Body of pancreas (tissue), 4 donors: ENCODE data around the gene TSHZ3. TPM values are rescaled to one million over a fixed set of nuclear protein-coding genes. Genes with fewer than 3 reads are reported as not detected.

Experiments
- ATAC-seq: fragments of 150-250 bp; one replicate; pipeline ENCODE4 v1.9.1; 2016
- DNase-seq, 4 donors: peaks; one replicate each; pipeline ENCODE4 v3.0.0-alpha.2; 2019
- H3K27ac ChIP-seq, 4 donors: fragments of 200-600 bp; sonication (generic); 1 replicate in 3 of 4; 2 replicates in 1 of 4; pipeline versions ENCODE4 v1.5.1 to v1.6.1; 2016 to 2019; ENCODE audit warnings: mild to moderate bottlenecking in 1 of 4, mixed read lengths in 1 of 4, moderate library complexity in 1 of 4
- H3K27me3 ChIP-seq, 2 donors: fragments of 200-600 bp; sonication (generic); one replicate each; pipeline ENCODE4 v1.6.0; 2016; ENCODE audit warnings: mild to moderate bottlenecking in 1 of 2
- H3K36me3 ChIP-seq, 2 donors: fragments of 200-600 bp; sonication (generic); replicated peaks in 1 of 2; 2 replicates each; pipeline ENCODE4 v1.5.1; 2016; ENCODE audit warnings: low read depth in 2 of 2; ENCODE audit not compliant: insufficient read depth in 1 of 2
- H3K4me1 ChIP-seq: fragments of 200-600 bp; sonication (generic); one replicate; pipeline ENCODE4 v1.6.0; 2016
- H3K4me3 ChIP-seq, 2 donors: fragments of 200-600 bp; sonication (generic); 1 replicate in 1 of 2; 2 replicates in 1 of 2; pipeline ENCODE4 v1.5.1; 2016 to 2019
- H3K9me3 ChIP-seq, 3 donors: fragments of 200-600 bp; sonication (generic); 1 replicate in 2 of 3; 2 replicates in 1 of 3; pipeline ENCODE4 v1.5.1; 2016
- CTCF ChIP-seq, 7 experiments: fragments of 450-650 bp in 4 of 7; fragments of 200-600 bp in 3 of 7; sonication (generic) in 3 of 7; IDR thresholded peaks; one replicate each; pipeline ENCODE4 v1.5.1; 2016 to 2019; ENCODE audit warnings: antibody characterized with exemption in 7 of 7
- POLR2A ChIP-seq, 3 donors: fragments of 450-650 bp; IDR thresholded peaks; one replicate each; pipeline ENCODE4 v1.6.1; 2016; ENCODE audit warnings: antibody characterized with exemption in 3 of 3, mild to moderate bottlenecking in 2 of 3
- WGBS, 2 donors: methylation state at CpG; one replicate each; pipeline ENCODE4 v1.1.5; 2017; 5-methylcytosine and 5-hydroxymethylcytosine counted together
- intact Hi-C: fragments of 100-400 bp; cut with DNase I; formaldehyde crosslinking; loops from one replicate; pipeline ENCODE4 v1.15.1; 2023
- total RNA-seq, 2 donors: library from RNA; depleted of rRNA; stranded (reverse); fragments of >200 nt; gene quantifications; one replicate each; pipeline ENCODE4 v1.1.0, GENCODE V29; 2016

Gene TSHZ3
- total RNA-seq, 2 donors from 2014 or later, result 1.3 to 3.0 TPM

DNA sequence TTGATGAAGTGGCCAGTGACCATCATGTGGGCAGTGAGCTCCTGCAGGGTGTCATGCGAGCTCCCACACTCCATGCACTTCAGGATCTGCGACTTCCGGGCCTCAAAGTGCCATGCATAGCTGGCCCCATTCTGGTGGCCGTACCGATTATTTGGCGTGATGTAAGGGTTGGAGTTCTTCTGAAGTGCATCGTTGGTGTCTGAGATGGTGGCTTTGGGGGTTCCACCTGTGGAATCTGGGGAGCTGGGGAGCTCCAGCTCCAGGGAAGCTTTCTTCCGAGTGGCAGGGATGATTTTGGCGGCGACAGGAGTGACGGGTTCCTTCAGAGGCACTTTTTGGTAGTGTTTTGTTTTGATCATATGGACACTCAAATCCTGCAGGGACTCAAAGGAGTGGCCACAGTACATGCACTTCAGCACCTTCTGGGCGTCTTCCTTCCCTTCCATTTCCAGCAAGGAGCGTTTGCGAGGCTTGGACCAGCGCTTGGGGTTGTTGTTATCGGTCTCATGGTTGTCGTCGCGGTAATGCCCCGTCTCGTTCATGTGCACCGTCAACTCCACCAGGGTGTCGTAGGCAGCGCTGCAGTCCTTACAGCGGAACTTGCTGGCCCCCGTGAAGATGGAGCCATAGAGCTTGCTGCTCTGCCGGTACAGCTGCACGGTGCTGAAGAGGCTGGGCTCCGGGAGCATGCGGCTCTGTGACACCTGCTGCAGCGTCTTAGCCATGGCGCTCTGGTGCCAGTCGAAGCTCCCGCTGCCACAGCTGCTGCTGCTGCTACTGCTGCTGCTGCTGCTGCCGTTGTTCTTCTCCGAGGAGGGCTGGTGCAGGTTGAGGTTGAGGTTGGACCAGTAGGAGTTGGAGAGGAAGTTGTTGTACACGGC lies 70.4 kb downstream of the TSHZ3 start:
- Histone ChIP-seq H3K36me3 (no peaks in the 10 kb centered on the region), H3K27me3 (no peaks in the 10 kb centered on the region), H3K4me1 (no peaks in the 10 kb centered on the region), H3K4me3 (no peak overlapping the region), H3K27ac (no peak overlapping the region), H3K9me3 (no peaks in the 10 kb centered on the region)
- WGBS, 2 donors, result 90% methylated on average over 30 to 36 of the region's 37 CpGs
- no peak for ATAC-seq
- intact Hi-C loops, result no loop called here
- TF ChIP-seq CTCF (IDR thresholded peaks at IDR 0.05), result no peak
- TF ChIP-seq POLR2A (IDR thresholded peaks at IDR 0.05), result no peak
- no peak for DNase-seq

DNA sequence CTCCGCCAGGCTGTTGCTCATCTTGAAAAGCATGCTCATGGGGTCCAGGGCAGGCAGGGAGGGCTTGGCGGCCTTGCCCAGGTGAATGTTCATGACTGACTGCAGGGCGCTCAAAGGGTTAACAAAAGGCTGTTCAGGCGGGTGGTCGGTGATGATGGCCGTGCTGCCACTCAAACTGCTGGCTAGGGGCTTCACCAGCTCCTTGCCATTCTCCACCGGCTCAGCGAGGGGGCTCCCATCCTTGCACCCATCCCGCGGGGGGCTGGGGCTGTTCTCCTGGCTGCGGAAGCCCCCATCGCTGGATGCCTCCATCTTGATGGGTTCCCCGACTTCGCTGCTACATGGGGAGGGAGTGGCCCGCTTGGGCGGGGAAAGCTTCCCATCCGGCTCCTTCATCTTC lies 71.7 kb downstream of the TSHZ3 start:
- no peaks in the 10 kb centered on the region for H3K27me3 ChIP-seq
- TF ChIP-seq POLR2A (IDR thresholded peaks at IDR 0.05) (no peak), CTCF (IDR thresholded peaks at IDR 0.05) (no peak)
- WGBS, 2 donors, result 81 to 84% methylated on average over 17 of the region's 17 CpGs
- ATAC-seq, result no peak
- intact Hi-C loops, result no loop called here
- no peak overlapping the region for H3K27ac ChIP-seq
- H3K4me3 ChIP-seq, result no peak overlapping the region
- H3K4me1 ChIP-seq, result no peaks in the 10 kb centered on the region
- H3K36me3 ChIP-seq, result no peaks in the 10 kb centered on the region
- no peaks in the 10 kb centered on the region for H3K9me3 ChIP-seq
- DNase-seq, result no peak

DNA sequence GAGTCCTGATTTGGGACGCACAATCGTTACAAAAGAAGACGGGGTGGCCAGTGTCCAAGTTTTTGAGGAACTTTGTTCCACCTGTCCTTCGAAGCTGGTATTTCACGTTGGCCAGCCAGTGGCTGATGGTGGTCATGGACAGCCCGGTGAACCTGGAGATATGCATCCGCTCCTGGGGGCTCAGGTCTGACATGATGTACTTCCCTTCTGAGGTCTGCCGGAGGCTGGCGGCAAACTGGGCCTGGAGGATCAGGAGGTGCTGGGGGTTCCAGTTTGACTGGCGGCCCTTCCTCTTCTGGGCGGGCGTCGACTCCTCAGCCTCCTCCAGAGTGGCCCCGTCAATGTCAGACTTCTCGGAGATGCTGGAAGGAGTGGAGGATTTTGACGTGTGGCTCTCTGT lies 72.4 kb downstream of the TSHZ3 start:
- TF ChIP-seq POLR2A (IDR thresholded peaks at IDR 0.05), result no peak
- no peak for TF ChIP-seq CTCF (IDR thresholded peaks at IDR 0.05)
- H3K27me3 ChIP-seq, result no peaks in the 10 kb centered on the region
- no peak for ATAC-seq

GRCh38 chr19:31275068-31275334 lies 74.2 kb downstream of the TSHZ3 start:
- DNase-seq (no peak), ATAC-seq (no peak)
- no peaks in the 10 kb centered on the region for H3K9me3 ChIP-seq
- 64 to 75% methylated on average over 2 of the region's 2 CpGs for WGBS, 2 donors
- TF ChIP-seq CTCF (IDR thresholded peaks at IDR 0.05), result no peak
- no peak for TF ChIP-seq POLR2A (IDR thresholded peaks at IDR 0.05)
- H3K4me3 ChIP-seq, result no peak overlapping the region
- H3K27ac ChIP-seq, result no peak overlapping the region
- no peaks in the 10 kb centered on the region for H3K27me3 ChIP-seq
- no peaks in the 10 kb centered on the region for H3K4me1 ChIP-seq
- no peaks in the 10 kb centered on the region for H3K36me3 ChIP-seq
- intact Hi-C loops, result no loop called here

More for the DNA sequence above, 72.4 kb downstream of the TSHZ3 start:
- no peak for DNase-seq
- no peaks in the 10 kb centered on the region for H3K4me1 ChIP-seq
- WGBS, 2 donors, result 91% methylated on average over 16 of the region's 16 CpGs
- intact Hi-C loops, result no loop called here
- no peak overlapping the region for H3K4me3 ChIP-seq
- H3K9me3 ChIP-seq, result no peaks in the 10 kb centered on the region
- no peak overlapping the region for H3K27ac ChIP-seq
- no peaks in the 10 kb centered on the region for H3K36me3 ChIP-seq
